C4-2B (cell line): ENCODE data around the gene NUDT4.

Experiments
- H3K27ac ChIP-seq: fragments of 450-650 bp; 2 replicates; pipeline ENCODE4 v1.5.1; 2017
- CTCF ChIP-seq: fragments of 450-650 bp; conservative IDR thresholded peaks from 2 replicates; pipeline ENCODE4 v1.5.1; 2017; ENCODE audit warnings: mild to moderate bottlenecking
- ZFX ChIP-seq: fragments of 450-650 bp; IDR thresholded peaks from 2 replicates; pipeline ENCODE4 v1.6.1; 2017

NUDT4 gene

DNA sequence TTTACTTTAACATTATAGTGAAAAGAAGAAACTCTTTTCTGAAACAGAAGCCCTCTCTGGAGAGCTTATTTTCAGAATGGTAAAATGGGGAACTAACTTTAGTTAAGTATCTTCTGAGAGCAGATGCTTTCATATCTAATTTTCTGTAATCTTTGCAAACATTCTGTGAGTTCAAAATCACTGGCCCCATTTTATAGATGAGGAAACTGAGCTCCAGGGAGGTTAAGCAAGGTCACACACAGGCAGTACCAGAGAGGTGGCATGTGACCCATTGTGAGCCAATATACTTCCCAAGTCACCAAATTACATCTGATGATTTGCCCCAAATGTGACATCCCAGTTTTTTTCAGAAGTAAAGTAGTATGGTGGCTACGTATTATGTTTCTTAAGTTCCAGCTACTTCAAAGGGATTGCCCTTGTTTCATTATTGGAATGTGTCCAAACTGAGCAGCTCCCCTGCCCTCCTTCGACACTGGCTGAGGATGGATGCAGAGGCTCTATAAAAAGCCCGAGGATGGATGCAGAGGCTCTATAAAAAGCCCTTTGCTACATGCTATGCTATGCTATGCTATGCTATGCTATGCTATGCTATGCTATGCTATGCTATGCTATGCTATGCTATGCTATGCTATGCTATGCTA is 36.2 kb upstream of the NUDT4 start:
- TF ChIP-seq ZFX = no peak
- no peak for TF ChIP-seq CTCF

GRCh38 chr12:93347054-93347785 is 30.5 kb upstream of the NUDT4 start:
- TF ChIP-seq ZFX (no peak), CTCF (no peak)

More for the DNA sequence above, 36.2 kb upstream of the NUDT4 start:
- H3K27ac ChIP-seq = no peak overlapping the region

GRCh38 chr12:93348575-93349435 is 28.9 kb upstream of the NUDT4 start:
- no peak for TF ChIP-seq ZFX
- TF ChIP-seq CTCF = no peak
- H3K27ac ChIP-seq = no peak overlapping the region

More at GRCh38 chr12:93347054-93347785, 30.5 kb upstream of the NUDT4 start:
- no peak overlapping the region for H3K27ac ChIP-seq

GRCh38 chr12:93351726-93352125 is 26.0 kb upstream of the NUDT4 start:
- H3K27ac ChIP-seq = no peak overlapping the region
- TF ChIP-seq CTCF = no peak
- TF ChIP-seq ZFX = no peak

- H3K27ac ChIP-seq = no peak overlapping the region
Measured at GRCh38 chr12:93352321-93352720, 25.4 kb upstream of the NUDT4 start.

GRCh38 chr12:93356214-93356613 is 21.5 kb upstream of the NUDT4 start:
- no peak overlapping the region for H3K27ac ChIP-seq
- TF ChIP-seq ZFX (no peak), CTCF (no peak)

More at GRCh38 chr12:93352321-93352720, 25.4 kb upstream of the NUDT4 start:
- TF ChIP-seq ZFX = no peak
- TF ChIP-seq CTCF = no peak
